DOHH2 (cell line): Measurements from ENCODE around the gene GBX2.

Experiments
- CTCF ChIP-seq: fragments of 200-600 bp; sonication (generic); IDR thresholded peaks from one replicate; pipeline ENCODE4 v1.5.1; 2014; ENCODE audit warnings: antibody characterized with exemption, mild to moderate bottlenecking, low read depth, low read length; ENCODE audit not compliant: poor library complexity, severe bottlenecking
- EZH2phosphoT487 ChIP-seq: fragments of 200-600 bp; sonication (generic); IDR thresholded peaks from 2 replicates; pipeline ENCODE4 v1.6.1; 2017; ENCODE audit warnings: borderline replicate concordance, mild to moderate bottlenecking, antibody characterized with exemption, low read length, moderate library complexity, mixed read lengths

GRCh38 chr2:236129935-236130334, 38.3 kb downstream of the GBX2 start:
- TF ChIP-seq CTCF, result no peak
- no peak for TF ChIP-seq EZH2phosphoT487
